Measurements from ENCODE around the gene CASQ1.

CASQ1 gene

DNA sequence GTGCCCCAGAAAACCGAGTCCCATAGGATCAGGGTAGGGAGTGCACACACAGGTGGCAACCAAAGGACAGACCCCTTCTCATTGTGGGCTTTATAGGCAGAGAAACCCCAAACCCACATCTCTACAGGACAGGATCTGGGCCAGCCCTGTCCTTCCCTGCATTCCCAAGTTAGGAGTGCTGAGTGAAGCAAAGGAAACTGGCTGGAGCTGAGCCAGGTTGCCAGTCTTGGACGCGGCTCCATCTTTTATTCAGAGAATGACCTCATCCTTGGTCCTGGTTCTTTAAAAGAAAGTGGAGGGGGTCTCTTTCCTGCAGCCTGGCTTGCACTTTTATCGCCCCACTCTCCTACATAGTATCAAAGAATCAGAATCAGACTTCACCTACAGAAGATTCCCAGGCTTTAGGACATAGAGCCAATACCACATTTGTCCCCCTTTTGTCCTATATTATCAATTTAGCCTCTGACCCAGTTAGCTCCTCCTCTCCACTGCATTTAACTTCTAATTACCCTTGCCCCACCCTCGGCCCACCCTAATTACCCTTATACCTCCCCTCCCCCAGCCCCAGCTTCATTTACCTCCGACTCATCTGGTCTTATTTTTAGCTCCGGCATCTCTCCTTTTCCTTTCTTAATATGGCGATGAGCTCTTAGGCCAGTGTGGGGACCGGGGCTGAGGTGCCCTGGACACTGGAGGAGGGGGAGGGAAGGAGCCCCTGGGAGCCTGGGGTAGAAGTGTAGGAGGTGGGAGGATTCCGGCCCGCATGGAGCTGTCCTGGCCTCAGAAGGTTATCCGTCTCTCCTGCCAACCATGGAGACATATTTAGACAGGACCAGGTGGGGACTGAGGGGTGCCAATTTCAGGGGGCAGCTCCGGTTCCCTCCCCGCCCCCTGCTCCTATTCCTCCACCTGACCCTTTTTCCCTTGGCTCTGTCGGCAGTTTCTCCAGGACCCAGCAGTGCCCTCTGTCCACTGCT lies at the start of gene CASQ1:
CASQ1 (plus strand) TSS at position 927 of the 977 bp plus-strand sequence. CDS start 177 bp downstream, outside the sequence.
- in situ Hi-C loops (cut with MboI; ENCODE audit: low sequenced_read_pairs) = no loop called here

DNA sequence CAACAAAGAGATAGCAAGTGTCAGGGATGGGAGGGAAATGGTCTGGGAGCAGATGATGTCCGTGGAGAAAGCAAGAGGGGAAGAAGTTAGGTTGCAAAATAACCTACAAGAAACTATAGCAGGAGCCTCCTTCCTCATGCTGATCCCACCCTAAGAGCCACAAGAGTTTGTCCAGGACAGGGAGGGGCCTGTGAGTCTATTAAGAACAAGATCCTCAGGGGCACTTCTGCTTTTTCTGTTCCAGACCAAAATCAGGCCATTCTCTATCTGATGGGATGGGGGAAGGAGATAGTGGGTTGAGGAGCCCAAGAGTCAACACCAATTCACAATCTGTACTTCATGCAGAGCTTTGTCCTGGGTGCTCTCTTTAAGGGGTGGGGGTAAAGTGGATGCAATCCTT lies 46.7 kb upstream of the CASQ1 start:
- in situ Hi-C loops (cut with MboI; ENCODE audit: low sequenced_read_pairs) = no loop called here

DNA sequence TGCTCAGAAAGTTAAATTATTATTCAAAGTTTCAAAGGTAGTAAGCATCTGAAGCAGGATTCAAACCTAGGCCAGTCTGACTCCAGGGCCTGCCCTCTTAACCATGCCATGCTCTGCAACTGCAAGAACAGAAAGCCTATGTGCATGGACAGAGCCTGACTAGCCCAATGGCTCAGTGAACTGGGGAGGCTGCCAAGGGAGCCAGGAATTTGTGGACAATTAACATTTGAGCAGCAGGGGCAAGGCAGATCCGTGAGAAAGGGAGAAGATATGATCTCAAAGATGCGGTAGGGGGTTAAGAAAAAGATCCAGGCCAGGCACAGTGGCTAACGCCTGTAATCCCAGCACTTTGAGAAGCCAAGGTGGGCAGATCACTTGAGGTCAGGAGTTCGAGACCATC lies 45.5 kb upstream of the CASQ1 start:
- in situ Hi-C loops (cut with MboI; ENCODE audit: low sequenced_read_pairs) = no loop called here

DNA sequence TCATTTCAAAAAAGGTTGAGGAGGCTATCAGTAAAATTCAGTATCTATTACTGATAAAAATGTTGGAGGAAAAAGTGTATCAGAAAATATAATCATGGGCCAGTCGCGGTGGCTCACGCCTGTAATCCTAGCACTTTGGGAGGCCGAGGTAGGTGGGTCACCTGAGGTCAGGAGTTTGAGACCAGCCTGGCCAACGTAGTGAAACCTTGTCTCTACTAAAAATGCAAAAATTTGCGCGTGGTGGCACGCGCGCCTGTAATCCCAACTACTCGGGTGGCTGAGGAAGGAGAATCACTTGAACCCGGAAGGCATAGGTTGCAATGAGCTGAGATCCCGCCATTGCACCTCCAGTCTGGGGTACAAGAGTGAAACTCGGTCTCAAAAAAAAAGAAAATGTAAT lies 44.3 kb upstream of the CASQ1 start:
- in situ Hi-C loops (cut with MboI; ENCODE audit: low sequenced_read_pairs) = no loop called here

DNA sequence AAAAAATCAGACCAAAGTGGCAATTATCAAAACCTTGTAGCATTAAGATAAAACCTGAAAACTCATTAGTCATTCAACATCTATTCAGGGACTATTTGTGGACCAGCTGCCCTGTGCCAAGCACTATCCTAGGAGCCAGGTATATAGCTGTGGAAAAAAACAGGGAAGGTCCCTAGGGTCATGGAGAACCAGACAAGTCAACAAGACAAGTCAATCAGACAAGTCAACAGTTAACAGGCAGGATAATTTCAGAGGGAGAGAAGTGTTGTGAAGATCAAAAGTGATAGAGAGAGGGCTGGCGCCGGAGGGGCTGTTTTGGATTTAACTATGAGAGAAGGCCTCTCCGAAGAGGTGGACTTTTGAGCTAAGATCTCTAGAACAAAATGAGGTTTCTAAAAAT lies 42.3 kb upstream of the CASQ1 start:
- in situ Hi-C loops (cut with MboI; ENCODE audit: low sequenced_read_pairs) = no loop called here

DNA sequence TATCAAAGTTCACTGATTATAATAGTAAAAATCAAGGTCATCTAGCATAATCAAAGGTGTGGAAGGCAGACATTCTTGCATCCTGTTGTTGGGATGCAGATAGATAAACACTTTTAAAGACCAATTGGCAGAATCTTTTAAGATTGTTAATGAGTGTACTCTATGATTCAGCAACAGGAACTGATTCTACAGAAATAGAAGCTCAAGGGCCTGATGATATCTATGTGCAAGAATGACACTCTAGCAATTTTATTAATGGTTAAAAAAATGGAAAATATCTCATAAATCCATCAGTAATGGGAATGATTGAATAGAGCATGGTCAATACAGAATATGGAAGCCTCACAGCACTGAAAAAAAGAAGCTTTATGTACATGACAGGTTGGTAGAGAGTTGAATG lies 41.1 kb upstream of the CASQ1 start:
- in situ Hi-C loops (cut with MboI; ENCODE audit: low sequenced_read_pairs) = no loop called here

DNA sequence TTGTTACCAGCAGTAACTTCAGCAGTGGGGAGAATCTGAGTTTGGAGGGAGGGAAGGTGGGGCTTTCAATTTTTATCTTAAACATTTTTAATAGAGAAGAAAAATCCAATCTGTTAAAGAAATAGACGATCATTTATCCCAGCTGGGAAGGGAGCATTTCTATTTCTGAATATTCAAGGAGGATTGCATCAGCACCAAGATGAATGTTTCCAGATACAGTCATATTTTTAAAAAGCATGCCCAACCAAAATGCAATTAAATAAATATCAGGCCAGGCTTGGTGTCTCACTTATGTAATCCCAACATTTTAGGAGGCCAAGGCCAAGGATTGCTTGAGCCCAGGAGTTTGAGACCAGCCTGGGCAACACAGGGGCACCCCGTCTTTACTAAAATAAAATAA lies 40.7 kb upstream of the CASQ1 start:
- in situ Hi-C loops (cut with MboI; ENCODE audit: low sequenced_read_pairs) = no loop called here

DNA sequence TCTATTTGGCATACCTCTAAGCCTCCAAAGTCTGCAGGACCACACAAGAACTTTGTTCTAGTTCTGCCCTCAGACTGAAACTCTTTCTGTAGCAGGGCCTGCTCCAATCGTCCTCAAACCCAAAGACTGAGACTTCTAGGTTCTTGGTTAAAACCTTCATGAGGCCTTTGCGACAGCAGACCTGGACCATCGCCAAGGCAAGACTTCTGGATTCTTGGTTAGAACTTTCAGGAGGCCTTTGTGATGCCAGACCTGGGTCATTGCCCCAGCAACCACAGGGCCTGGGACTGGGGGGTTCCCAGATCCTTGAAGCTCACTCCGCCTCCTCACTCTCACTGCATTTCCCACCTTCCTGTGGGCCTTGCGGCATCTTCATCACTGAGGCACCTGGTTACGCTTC lies 39.1 kb upstream of the CASQ1 start, which contains the start of gene ATP1A4:
ATP1A4 (plus strand) TSS at position 301 of the 400 bp plus-strand sequence. CDS start 438 bp downstream, outside the sequence.
- in situ Hi-C loops (cut with MboI; ENCODE audit: low sequenced_read_pairs) = no loop called here

DNA sequence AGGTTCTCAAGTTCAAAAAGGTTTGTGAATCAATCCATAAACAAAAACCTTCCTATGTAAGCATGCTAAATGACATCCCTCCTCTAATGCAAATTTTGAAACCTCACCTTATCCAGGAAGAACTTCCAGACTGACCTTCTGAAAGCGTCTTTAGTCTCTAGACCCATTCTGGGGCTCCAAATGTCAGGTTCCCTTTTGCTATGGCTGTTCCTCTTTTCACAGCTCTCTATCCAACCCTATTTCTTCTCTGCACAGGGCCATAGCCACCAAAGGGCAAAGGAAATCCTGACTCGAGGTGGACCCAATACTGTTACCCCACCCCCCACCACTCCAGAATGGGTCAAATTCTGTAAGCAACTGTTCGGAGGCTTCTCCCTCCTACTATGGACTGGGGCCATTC lies 35.6 kb upstream of the CASQ1 start:
- in situ Hi-C loops (cut with MboI; ENCODE audit: low sequenced_read_pairs) = no loop called here

DNA sequence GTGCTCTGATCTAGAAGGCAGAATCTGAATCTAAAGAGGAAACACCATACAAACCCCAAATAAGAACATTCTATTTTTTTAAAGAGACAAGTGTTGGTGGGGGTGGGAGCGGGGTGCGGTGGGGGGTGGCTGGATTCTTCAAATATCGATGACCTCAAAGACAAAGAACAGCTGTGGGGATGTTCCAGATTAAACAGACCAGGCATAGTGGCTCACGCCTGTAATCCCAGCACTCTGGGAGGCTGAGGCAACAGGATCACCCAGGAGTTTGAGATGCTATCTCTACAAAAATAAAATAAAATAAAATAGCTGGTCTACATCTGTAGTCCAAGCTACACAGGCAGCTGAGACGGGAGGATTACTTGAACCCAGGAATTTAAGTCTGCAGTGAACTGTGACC lies 34.0 kb upstream of the CASQ1 start:
- in situ Hi-C loops (cut with MboI; ENCODE audit: low sequenced_read_pairs) = no loop called here

DNA sequence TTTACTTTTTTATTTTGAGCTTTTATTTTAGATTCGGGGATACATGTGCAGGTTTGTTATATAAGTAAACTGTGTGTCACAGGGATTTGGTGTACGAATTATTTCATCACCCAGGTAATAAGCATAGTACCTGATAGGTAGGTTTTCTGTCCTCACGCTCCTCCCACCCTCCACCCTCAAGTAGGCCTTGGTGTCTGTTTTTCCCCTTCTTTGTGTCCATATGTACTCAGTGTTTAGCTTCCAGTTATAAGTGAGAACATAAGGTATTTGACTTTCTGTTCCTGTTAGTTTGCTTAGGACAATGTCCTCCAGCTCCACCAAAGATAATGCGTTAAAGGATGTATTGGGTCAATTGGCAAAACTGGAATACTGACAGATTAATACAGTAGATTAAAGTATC lies 33.2 kb upstream of the CASQ1 start:
- in situ Hi-C loops (cut with MboI; ENCODE audit: low sequenced_read_pairs) = no loop called here

DNA sequence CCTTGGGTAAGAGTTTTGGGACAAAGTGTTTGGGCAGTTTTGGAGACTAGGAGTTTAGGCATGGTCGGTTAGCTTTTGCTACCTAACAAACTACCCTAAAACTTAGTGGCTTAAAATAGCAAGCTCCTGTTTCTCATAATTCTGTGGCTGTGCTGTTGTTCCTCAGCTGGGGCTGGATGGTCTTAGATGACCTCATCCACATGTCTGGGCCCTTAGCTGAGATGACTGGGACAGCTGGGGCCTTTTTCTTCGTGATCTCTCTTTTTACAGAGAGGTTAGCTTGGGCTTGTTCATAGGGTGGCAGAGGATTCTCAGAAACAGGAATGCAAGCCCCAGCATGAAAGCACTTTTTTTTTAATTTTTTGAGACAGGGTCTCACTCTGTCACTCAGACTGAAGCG lies 32.3 kb upstream of the CASQ1 start:
- in situ Hi-C loops (cut with MboI; ENCODE audit: low sequenced_read_pairs) = no loop called here

DNA sequence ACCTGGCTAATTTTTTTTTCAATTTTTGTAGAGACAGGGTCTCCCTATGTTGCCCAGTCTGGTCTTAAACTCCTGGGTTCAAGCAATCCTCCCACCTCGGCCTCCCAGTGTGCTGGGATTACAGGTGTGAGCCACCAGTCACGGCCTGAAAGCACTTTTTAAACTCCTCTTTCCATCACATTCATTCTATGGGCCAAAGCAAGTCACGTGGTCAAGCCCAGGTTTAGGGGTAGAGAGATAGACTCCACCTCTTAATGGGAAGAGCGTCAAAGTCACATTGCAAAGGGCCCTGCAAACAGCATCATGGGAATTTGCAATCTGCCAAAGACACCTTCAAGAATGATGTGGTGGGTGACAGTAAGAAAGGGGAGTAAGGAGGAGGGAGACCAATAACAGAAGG lies 31.8 kb upstream of the CASQ1 start:
- in situ Hi-C loops (cut with MboI; ENCODE audit: low sequenced_read_pairs) = no loop called here

DNA sequence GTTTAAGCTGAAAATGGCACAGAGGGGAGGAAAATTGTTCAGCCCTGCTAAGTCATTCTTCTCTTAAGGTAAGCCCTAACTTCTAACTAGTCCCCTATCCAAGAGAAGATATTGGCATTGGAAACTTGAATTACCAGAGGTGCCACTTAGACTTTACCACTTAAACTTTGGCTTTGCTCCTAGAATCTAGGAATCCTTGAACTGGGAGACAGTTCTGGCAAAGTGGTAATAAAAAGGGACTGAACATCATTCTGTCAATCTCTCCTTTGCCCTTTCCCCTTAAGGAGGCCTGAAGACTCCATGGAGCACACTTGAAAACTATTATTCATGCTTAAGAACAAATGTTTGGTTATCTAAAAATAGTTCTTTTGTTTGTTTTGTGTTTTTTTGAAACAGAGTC lies 30.5 kb upstream of the CASQ1 start:
- in situ Hi-C loops (cut with MboI; ENCODE audit: low sequenced_read_pairs) = no loop called here

DNA sequence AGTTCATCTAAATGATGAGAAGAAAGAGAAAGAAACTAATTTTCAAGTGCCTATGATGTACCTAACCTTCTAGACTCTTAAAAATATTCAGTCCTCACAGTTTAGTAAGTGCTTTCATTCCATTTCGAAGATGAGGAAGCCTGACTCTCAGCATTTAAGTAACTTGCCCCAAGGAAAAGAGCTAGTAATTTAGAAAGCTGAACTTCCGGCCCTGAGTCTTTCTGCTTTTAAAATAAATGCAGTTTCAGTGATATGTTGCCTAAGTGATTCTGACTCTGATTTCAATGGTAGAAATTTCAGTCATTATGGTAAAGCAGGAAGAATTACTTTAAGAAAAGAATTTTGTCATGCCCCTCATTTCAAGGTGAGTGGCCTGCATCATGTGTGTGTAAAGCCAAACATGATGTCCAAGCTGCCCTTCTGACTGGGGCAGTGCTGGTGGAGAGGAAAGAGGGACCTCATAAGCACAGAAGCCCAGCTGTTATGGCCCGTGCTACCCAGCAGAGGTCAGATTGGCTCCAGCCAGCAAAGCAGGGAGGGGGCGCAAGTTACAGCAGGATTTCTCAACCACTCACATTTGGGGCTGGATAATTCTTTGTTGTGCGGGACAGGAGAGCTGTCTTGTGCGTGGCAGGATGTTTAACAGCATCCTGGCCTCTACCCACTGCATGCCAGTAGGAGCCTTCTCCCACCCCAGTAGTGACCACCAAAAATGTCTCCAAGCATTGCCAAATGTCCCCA lies 28.2 kb upstream of the CASQ1 start:
- in situ Hi-C loops (cut with MboI; ENCODE audit: low sequenced_read_pairs) = no loop called here

DNA sequence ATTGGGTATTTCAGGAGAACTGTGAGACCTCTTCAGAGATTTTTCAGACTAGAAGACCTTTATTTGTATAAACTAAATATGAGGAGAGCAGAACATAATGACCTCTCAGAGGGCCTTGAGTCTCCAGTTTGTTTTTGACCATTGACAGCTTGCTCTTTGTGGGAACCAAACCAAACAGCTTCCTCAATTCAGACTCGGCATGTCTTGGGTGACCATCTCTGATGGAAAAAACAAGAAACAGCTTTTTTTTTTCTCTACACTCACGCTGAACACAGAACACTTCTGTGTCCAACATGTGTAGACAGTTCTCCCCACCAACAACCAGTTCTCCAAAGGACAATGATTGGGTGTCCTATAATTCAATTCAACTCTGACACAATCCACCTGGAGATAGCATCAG lies 27.4 kb upstream of the CASQ1 start:
- in situ Hi-C loops (cut with MboI; ENCODE audit: low sequenced_read_pairs) = no loop called here

DNA sequence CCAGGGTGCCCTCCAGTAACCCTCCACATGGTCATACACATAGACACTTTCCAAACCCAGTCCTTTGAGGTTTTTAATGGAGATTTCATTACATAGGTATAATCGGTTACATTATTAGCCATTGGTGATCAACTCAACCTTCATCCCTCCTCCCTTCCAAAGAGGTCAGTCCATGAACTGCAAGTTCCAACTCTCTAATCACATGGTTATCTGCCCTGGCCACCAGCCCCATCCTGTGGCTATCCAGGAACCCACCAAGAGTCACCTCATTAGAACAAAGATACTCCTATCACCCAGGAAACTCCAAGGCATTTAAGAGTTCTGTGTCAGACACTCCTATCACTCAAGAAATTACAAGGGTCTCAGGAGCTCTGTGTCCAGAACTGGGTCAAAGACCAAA lies 26.8 kb upstream of the CASQ1 start:
- in situ Hi-C loops (cut with MboI; ENCODE audit: low sequenced_read_pairs) = no loop called here

DNA sequence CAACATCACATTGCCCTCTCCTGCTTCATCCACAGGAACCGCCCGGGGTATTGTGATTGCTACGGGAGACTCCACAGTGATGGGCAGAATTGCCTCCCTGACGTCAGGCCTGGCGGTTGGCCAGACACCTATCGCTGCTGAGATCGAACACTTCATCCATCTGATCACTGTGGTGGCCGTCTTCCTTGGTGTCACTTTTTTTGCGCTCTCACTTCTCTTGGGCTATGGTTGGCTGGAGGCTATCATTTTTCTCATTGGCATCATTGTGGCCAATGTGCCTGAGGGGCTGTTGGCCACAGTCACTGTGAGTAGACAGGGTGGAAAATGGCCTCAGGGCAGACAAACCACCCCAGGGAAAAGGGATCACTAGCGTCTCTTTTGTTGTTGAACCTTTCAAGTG lies 26.3 kb upstream of the CASQ1 start:
- in situ Hi-C loops (cut with MboI; ENCODE audit: low sequenced_read_pairs) = no loop called here

DNA sequence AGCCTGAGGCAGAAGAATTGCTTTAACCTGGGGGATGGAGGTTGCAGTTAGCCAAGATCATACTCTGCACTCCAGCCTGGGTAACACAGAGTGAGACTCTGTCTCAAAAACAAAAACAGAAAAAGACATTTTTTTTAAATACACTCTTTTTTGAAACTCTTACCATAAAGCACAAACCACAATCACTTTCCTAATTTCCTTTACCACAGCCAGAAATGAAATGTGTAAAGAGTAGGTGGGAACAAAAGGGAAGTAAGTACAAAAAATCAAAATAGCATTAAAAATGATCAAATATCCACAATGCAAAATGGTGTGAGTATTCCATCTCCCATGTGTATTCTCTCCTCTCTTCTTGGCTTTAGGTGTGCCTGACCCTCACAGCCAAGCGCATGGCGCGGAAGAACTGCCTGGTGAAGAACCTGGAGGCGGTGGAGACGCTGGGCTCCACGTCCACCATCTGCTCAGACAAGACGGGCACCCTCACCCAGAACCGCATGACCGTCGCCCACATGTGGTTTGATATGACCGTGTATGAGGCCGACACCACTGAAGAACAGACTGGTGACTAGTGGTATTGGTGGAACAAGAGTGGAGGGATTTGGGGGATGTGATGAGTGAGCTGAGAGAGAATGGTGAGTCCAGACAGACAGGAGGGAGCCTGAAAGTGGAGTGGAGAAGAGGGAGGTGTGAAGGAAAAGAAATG lies 24.1 kb upstream of the CASQ1 start:
- in situ Hi-C loops (cut with MboI; ENCODE audit: low sequenced_read_pairs) = no loop called here

DNA sequence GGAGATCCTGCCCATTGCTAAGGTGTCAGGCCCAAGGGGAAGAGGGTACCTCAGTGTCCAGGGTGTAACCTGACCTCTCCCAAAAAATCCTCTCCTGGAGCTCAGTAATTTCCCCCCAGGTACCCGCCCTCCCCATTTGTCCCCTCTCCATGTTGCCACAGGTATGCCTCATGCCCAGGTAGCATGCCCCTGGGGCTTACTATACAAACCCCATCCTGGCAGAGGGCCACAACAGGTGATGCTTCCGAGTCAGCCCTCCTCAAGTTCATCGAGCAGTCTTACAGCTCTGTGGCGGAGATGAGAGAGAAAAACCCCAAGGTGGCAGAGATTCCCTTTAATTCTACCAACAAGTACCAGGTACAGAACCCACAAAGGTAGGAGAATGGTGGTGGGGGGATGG lies 23.3 kb upstream of the CASQ1 start:
- in situ Hi-C loops (cut with MboI; ENCODE audit: low sequenced_read_pairs) = no loop called here

DNA sequence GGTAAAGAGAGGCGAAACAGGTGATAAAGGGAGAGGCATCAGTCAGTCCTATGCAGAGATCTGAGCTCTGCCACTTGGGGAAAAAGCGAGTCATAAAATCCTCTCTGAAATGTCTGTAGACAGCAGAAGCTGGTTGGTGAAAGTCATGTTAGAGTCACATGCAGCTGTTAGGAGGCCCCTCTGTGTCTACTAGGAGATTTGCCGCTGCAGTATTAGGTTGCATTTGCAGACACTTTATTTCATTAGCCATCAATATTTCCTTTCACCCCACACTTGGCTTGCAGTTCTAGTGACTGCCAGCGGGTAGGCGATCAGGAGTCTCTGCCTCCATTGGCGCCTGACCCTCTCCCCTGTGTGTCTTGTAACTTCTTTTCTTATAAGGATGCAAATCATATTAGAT lies 22.8 kb upstream of the CASQ1 start:
- in situ Hi-C loops (cut with MboI; ENCODE audit: low sequenced_read_pairs) = no loop called here

All from HL-60/S4 treated with retinoic acid at 250 ng/mL for 4 days and 3 days (cell line).